Fibroblast of the aortic adventitia (primary cell): ENCODE measurements around the gene TLR9. TPM values are rescaled to one million over a fixed set of nuclear protein-coding genes. Genes with fewer than 3 reads are reported as not detected.

Experiments
- DNase-seq: peaks from one replicate; pipeline ENCODE4 v3.0.0-alpha.2; 2010; ENCODE audit warnings: low read depth
- H3K4me3 ChIP-seq: 2 replicates; pipeline ENCODE4 v1.5.1; 2011; ENCODE audit warnings: low read depth, mild to moderate bottlenecking, control low read depth, low read length, moderate library complexity
- CTCF ChIP-seq: IDR thresholded peaks from 2 replicates; pipeline ENCODE4 v1.5.1; 2011; ENCODE audit warnings: mild to moderate bottlenecking, low read length, control low read depth, inconsistent platforms; ENCODE audit not compliant: insufficient read depth
- total RNA-seq: library from RNA; depleted of rRNA; stranded (reverse); fragments of >200 nt; gene quantifications from 2 replicates; pipeline ENCODE4 v1.2.3, GENCODE V29; 2012; ENCODE audit warnings: low replicate concordance

The TLR9 gene
- total RNA-seq, 1 donor, result not detected

GRCh38 chr3:52236424-52236886 lies 11.0 kb upstream of the TLR9 start:
- H3K4me3 ChIP-seq, result peak overlapping the region; percentile 35
- no peak for DNase-seq
- TF ChIP-seq CTCF, result no peak

GRCh38 chr3:52234516-52235447 lies 9.3 kb upstream of the TLR9 start:
- H3K4me3 ChIP-seq, result no peak overlapping the region
- TF ChIP-seq CTCF, result no peak
- no peak for DNase-seq

- no peak for DNase-seq
- H3K4me3 ChIP-seq, result no peak overlapping the region
- TF ChIP-seq CTCF, result no peak
These were observed 8.5 kb upstream of the TLR9 start for GRCh38 chr3:52233968-52234367.

GRCh38 chr3:52233108-52233591 lies 7.7 kb upstream of the TLR9 start:
- no peak for DNase-seq
- no peak overlapping the region for H3K4me3 ChIP-seq
- TF ChIP-seq CTCF, result no peak

GRCh38 chr3:52232279-52233107 lies 7.0 kb upstream of the TLR9 start:
- TF ChIP-seq CTCF, result peak; percentile 4
- DNase-seq, result no peak
- no peak overlapping the region for H3K4me3 ChIP-seq

GRCh38 chr3:52231502-52232278 lies 6.2 kb upstream of the TLR9 start:
- TF ChIP-seq CTCF, result peak; percentile 82
- DNase-seq, result peak; percentile 49
- no peak overlapping the region for H3K4me3 ChIP-seq
